Measurements from ENCODE around the gene LRRC38. TPM values are rescaled to one million over a fixed set of nuclear protein-coding genes. Genes with fewer than 3 reads are reported as not detected.

Gene LRRC38
- polyA plus RNA-seq, 10 donors = 9.6 to 38.9 (median 31.8) TPM

GRCh38 chr1:13523780-13524477 is 10.1 kb upstream of the LRRC38 start:
- DNase-seq = no peak

- no peak for DNase-seq
These were observed 7.2 kb upstream of the LRRC38 start for GRCh38 chr1:13520985-13521384.

DNA sequence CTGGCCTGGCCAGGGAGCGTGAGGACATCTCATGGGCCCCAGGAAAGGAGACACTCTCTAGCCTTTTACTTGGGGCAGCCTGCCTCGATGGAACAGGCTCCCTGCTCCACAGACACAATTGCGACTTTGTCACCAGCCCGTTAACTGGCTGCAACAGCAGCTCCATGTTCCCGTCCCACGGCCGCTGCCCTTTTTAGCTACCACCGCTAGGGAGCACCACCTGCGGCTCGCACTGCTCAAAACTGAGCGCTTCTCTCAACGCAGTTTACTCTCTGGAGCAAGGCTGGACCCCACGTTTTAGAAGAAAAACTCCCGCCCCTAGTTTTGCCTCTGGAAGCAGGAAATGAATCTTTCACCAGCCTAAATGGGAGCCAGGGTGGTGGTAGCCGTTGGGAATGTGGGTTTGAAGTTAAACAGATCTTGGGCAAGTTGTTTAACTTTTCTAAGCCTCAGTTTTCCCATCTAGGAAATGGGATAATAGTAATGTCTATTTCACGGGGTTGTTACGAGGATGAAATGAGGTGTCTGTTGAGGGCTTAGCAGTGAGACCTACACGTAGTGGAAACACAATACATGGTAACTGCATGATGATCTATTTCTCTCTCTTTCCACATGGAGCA is 3.5 kb upstream of the LRRC38 start:
- peak in 1 of 3 donors; percentile 34 for DNase-seq

- DNase-seq = no peak
These were observed 2.8 kb upstream of the LRRC38 start for GRCh38 chr1:13516606-13517005.

GRCh38 chr1:13514821-13515220 is 1.0 kb upstream of the LRRC38 start:
- peak; percentile 37 to 63 (median 48) for DNase-seq

GRCh38 chr1:13513063-13513894 is 524 bp downstream of the LRRC38 start:
- peak in 1 of 3 donors; percentile 30 for DNase-seq

- DNase-seq = no peak
These were observed 1.3 kb downstream of the LRRC38 start for GRCh38 chr1:13512472-13512871.

GRCh38 chr1:13510499-13510898 is 3.3 kb downstream of the LRRC38 start:
- no peak for DNase-seq

- no peak for DNase-seq
These were observed 6.7 kb downstream of the LRRC38 start for GRCh38 chr1:13507075-13507474.

- DNase-seq = peak in 1 of 3 donors; percentile 48
These were observed 8.8 kb downstream of the LRRC38 start for GRCh38 chr1:13505020-13505419.

DNA sequence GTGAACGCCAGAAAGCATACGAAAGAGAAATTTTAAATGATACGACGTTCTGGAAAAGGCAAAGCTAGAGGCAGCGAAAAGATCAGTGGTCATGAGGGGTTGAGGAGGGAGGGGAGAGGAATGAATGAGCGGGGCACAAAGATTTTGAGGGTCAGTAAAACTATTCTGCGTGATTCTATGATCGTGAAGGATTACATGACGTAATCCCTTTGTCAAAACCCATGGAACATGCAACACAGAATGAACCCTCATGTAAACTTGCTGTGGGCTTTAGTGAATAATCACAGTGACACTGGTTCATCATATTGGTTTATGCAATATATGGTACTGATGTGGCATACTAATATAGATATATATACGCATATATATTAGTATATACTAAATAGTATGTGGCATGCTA is 13.0 kb downstream of the LRRC38 start:
- DNase-seq = no peak

DNA sequence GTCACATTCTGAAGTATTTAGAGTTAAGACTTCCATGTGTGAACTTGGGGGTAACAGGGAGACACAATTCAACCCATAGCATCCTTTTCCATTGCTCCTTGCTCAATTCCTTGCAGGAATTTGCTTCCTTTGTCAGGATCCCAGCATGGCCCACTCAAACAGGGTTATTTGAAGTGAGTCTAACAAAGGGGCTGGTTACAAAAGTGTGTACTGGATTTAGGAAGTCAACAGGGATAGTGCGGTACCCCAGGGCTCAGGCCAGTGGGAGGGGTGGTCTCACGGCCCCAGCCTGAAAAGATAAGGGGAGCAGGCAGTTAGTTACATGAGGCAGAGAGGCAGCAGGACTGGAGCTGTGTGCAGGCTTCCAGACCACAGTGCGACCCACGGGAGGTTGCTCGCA is 14.4 kb downstream of the LRRC38 start:
- DNase-seq = no peak

DNA sequence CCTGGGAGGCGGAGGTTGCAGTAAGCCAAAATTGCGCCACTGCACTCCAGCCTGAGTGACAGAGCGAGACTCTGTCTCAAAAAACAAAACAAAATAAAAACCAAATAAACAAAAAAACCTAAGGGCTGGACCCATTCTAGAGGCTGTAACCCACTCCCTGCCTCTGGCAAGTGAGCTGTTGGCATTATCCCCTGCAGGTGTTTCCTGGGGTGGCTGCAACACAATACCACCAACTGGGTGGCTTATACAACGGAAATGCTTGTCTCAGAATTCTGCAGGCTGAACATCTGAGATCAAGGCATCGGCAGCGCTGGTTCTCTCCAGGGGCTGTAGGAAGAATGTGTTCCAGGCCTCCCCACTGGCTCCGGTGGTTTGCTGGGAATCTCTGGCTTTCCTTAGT is 15.2 kb downstream of the LRRC38 start:
- DNase-seq = no peak

GRCh38 chr1:13495186-13495585 is 18.6 kb downstream of the LRRC38 start:
- peak in 1 of 3 donors; percentile 43 for DNase-seq

GRCh38 chr1:13494712-13495111 is 19.1 kb downstream of the LRRC38 start:
- DNase-seq = peak in 1 of 3 donors; percentile 26

- no peak for DNase-seq
These were observed 19.8 kb downstream of the LRRC38 start for GRCh38 chr1:13494025-13494424.

- DNase-seq = no peak
These were observed 21.1 kb downstream of the LRRC38 start for GRCh38 chr1:13492711-13493110.

DNA sequence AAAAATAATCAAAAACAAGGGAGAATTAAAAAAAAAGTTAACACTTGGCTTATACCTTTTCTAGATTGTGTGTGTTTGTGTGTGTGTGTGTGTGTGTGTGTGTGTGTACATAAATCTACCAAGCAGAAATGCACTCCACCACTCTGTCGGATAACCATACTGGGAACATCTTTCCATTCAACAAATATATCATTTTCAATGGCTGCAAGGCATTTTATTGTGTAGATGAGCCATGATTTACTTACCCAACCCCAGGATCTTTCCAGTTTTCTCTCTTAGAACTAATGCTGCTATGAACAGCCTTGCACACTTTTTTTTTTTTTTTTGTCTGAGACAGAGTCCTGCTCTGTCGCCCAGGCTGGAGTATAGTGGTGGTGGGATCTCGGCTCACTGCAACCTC is 25.8 kb downstream of the LRRC38 start:
- DNase-seq = no peak

GRCh38 chr1:13487143-13487868 is 26.5 kb downstream of the LRRC38 start:
- DNase-seq = peak; percentile 37 to 67 (median 46)

DNA sequence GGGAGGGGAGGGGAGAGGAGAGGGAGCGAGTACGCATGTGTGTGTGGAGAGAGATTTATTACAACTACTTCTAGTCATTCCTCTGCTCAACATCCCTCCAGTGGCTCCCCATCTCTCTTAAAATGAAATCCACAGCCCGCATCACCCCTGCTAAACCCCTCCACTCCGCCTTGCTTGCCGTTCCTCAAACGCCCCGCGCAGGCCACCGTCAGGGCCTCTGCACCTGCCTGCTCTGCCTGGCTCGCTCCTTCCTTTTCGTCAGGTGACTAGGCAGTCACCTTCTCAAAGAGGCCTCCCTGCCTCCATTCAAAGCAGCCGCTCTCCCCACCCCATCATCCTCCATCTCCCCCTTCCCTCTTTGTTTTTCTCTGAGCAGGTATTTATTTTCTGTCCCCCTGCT is 29.9 kb downstream of the LRRC38 start:
- DNase-seq = no peak

DNA sequence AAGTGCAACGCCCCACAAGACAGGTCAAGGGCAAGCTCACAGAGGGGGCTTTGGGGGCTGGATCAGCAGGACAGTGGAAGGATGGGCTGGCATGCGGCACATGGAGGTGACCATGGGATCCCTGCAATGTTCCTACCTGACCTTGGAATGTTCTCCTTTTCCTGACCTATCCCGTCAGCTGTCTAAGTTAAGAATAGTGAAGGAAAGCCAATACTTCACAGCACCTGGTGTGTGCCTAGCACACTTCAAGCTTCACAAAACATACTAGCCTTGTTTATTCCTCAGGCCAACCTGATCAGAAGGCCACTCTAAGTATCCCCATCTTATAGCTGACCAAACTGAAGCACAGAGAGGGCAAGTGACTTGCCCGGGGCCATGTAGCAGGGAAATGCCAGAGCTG is 31.2 kb downstream of the LRRC38 start:
- DNase-seq = no peak

Data from muscle of back (tissue), 11 donors.